NB4 (cell line): ENCODE results near the gene DNAAF3.

Experiments used
- DNase-seq: peaks from one replicate; pipeline ENCODE4 v3.0.0; 2010; ENCODE audit warnings: low read depth
- H3K4me3 ChIP-seq: one replicate; pipeline ENCODE4 v1.5.1; 2011; ENCODE audit warnings: mild to moderate bottlenecking, low read depth, low read length, moderate library complexity
- CTCF ChIP-seq: IDR thresholded peaks from one replicate; pipeline ENCODE4 v1.5.1; 2012; ENCODE audit warnings: low read depth, low read length
- MAX ChIP-seq: IDR thresholded peaks from 2 replicates; pipeline ENCODE4 v1.6.1; 2011; ENCODE audit warnings: low read depth, low read length
- MYC ChIP-seq: IDR thresholded peaks from 2 replicates; pipeline ENCODE4 v1.6.1; 2011; ENCODE audit warnings: low read depth, low read length
- POLR2A ChIP-seq: IDR thresholded peaks from 2 replicates; pipeline ENCODE4 v1.6.1; 2011; ENCODE audit warnings: mild to moderate bottlenecking; ENCODE audit not compliant: insufficient read length; ENCODE audit errors: extremely low read depth

The DNAAF3 gene

GRCh38 chr19:55116232-55116858 is 50.1 kb downstream of the DNAAF3 start:
- peak overlapping the region; percentile 82 for H3K4me3 ChIP-seq
- DNase-seq, result peak; percentile 52
- TF ChIP-seq CTCF (no peak), POLR2A (no peak), MAX (peak; percentile 52; the same call in 1 of the 2 replicates), MYC (no peak)

- no peak for DNase-seq
- no peak for TF ChIP-seq MYC
- TF ChIP-seq MAX, result no peak
- no peak for TF ChIP-seq POLR2A
- H3K4me3 ChIP-seq, result peak overlapping the region; percentile 82
These were observed 50.9 kb downstream of the DNAAF3 start for GRCh38 chr19:55115446-55116065.

GRCh38 chr19:55114566-55115145 is 51.8 kb downstream of the DNAAF3 start:
- TF ChIP-seq POLR2A (no peak), MYC (no peak), MAX (no peak), CTCF (no peak)
- H3K4me3 ChIP-seq, result no peak overlapping the region
- no peak for DNase-seq

GRCh38 chr19:55113570-55114039 is 52.8 kb downstream of the DNAAF3 start:
- DNase-seq, result no peak
- TF ChIP-seq MAX (no peak), CTCF (no peak), MYC (no peak), POLR2A (no peak)
- H3K4me3 ChIP-seq, result no peak overlapping the region

- no peak for DNase-seq
These were observed 53.4 kb downstream of the DNAAF3 start for GRCh38 chr19:55112777-55113569.

More at GRCh38 chr19:55112777-55113569, 53.4 kb downstream of the DNAAF3 start:
- TF ChIP-seq MYC, result no peak
- no peak for TF ChIP-seq POLR2A
- no peak for TF ChIP-seq CTCF
- no peak for TF ChIP-seq MAX
- H3K4me3 ChIP-seq, result no peak overlapping the region
